ENCODE measurements around the gene CARHSP1.

CARHSP1 gene

DNA sequence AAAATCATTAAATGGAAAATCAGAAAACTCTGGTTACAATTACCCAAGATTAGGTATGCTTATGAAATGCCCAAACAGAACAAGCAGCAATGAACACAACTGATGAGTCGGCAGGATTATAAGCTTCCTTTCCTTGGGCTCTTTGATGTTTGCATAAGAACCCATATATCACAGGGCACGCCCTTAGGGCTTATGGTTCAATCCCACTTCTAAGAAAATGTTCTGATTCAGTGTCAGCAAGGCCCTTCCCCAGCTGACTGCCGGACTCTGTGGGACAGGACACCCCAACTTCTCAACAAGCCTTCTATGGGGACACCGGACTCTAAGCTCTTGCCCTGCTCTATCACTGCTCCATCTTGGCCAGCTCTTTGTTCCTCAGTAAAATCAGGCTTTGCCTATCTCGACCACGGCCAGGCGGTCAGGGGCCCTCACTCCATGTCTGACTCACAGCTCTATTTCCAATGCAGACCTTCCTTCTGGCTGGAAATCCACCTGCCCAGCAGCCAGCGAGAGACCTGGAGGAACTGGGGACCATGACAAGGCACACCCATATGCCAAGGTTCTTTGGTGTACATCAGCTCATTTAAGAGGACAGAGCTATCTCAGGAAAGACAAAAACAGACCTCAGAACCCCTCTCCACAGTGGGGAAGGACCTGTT, 40.1 kb upstream of the CARHSP1 start:
- TF ChIP-seq, protein P1, sequence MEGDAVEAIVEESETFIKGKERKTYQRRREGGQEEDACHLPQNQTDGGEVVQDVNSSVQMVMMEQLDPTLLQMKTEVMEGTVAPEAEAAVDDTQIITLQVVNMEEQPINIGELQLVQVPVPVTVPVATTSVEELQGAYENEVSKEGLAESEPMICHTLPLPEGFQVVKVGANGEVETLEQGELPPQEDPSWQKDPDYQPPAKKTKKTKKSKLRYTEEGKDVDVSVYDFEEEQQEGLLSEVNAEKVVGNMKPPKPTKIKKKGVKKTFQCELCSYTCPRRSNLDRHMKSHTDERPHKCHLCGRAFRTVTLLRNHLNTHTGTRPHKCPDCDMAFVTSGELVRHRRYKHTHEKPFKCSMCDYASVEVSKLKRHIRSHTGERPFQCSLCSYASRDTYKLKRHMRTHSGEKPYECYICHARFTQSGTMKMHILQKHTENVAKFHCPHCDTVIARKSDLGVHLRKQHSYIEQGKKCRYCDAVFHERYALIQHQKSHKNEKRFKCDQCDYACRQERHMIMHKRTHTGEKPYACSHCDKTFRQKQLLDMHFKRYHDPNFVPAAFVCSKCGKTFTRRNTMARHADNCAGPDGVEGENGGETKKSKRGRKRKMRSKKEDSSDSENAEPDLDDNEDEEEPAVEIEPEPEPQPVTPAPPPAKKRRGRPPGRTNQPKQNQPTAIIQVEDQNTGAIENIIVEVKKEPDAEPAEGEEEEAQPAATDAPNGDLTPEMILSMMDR (conservative IDR thresholded peaks at IDR 0.05; ENCODE audit: low read length) = no peak
- DNase-seq (ENCODE audit: low read depth) = no peak

DNA sequence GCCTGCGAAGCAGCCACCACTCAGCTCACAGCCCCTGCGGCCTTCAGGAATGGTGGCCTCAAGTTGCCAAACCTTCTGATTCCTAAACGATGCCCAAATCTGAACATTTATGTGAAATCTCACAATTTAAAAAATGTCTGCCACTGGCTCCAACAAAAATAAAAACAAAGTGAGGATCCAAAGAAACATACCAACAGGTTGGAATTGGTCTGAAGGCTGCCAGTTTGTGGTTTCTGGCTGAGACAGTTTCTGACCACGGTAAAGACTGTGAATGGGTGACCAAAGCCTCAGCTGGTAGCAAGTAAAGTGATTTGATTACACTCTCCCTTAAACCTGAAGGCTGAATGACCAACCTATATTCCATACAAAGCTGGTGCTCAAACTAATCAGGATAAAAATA, 38.3 kb upstream of the CARHSP1 start:
- TF ChIP-seq, protein P1 (conservative IDR thresholded peaks at IDR 0.05; ENCODE audit: low read length) = no peak
- peak; percentile 53 for DNase-seq (ENCODE audit: low read depth)
- no peak overlapping the region for H3K4me3 ChIP-seq (ENCODE audit: low read length)

More for the DNA sequence above, 40.1 kb upstream of the CARHSP1 start:
- H3K4me3 ChIP-seq (ENCODE audit: low read length) = no peak overlapping the region

DNA sequence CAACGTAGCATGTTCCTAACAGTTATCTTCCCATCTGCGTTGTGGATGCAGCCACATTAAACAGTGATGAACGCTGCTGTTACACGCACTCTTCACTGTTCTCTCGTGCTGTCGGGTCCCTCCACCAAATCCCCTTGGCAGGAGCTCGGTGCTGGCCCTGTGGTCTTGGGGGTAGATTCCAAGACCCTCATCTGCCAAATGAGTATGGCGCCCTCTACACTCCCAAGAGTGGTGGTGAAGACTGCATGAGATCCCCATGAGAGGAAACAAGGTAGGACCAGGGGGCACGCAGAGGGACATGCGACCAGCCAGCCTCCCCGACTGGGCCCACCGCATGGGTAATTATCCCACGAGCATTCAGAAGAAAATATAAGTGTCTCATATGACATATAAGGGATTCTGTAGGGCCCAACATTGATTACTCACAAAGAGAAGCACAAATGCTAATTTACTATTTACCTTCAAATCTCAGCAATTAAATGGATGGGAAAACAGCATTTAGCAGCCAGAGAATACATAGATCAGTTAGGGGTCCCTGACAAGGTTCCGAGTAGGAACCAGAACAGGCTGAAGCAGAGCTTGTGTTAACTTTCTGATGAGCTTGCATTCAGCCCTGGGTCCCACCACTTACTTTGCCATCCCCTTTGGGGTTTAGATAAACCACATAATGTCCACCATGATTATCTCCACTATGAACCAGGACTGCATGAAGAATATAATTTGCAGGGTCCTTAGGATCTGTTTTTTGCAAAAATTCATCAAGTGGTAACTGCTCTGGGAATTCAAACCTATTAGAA, 37.2 kb upstream of the CARHSP1 start:
- TF ChIP-seq, protein P1 (conservative IDR thresholded peaks at IDR 0.05; ENCODE audit: low read length) = peak; percentile 27
- no peak for DNase-seq (ENCODE audit: low read depth)
- H3K4me3 ChIP-seq (ENCODE audit: low read length) = no peak overlapping the region

DNA sequence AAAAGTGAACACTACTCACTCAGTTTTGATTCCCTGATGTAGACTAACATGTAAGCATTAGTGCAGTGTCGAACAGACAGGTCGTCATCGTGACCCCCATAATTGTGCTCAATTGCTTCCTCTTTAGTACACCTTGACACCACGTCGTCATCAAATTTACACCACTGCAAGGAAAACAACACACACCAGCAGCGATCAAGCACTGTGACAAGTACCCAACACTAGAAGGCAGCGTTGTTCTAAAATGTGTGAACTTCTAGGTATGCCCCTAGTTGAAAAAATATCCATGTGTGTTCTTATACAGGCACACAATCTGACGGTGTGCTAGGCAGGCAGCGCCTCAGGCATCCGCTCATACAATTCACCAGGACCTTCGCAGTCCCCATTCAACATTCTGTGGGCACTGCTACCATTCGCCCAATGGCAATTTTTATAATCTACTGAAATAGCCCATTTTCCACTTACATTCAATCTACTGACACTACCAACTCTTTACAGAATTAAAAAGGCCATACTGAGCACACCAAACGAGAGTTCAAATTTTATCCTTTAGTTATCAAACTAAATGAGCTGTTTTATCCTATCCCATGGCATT, 36.5 kb upstream of the CARHSP1 start:
- peak; percentile 42 for DNase-seq (ENCODE audit: low read depth)
- no peak overlapping the region for H3K4me3 ChIP-seq (ENCODE audit: low read length)
- TF ChIP-seq, protein P1 (conservative IDR thresholded peaks at IDR 0.05; ENCODE audit: low read length) = peak; percentile 62

DNA sequence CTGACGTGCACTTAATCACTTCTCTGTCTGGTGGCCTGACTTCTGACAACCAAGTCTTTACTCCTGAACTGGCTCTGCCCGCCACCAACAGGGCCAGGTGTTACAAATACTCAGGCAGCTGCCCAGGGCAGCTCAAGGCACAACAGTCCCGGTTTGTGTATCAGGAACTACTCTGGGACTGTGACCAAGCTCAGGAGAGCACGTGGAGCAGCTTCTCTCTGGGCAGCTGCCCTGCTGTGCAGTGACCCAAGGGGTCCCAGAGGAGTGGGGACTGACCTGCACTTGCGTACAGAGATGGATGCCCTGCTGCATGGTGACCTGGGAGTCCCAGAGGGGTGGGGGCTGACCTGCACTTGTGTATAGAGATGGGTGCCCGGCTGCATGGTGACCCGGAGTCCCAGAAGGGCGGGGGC, 35.2 kb upstream of the CARHSP1 start:
- H3K4me3 ChIP-seq (ENCODE audit: low read length) = no peak overlapping the region
- TF ChIP-seq, protein P1 (conservative IDR thresholded peaks at IDR 0.05; ENCODE audit: low read length) = no peak
- no peak for DNase-seq (ENCODE audit: low read depth)

DNA sequence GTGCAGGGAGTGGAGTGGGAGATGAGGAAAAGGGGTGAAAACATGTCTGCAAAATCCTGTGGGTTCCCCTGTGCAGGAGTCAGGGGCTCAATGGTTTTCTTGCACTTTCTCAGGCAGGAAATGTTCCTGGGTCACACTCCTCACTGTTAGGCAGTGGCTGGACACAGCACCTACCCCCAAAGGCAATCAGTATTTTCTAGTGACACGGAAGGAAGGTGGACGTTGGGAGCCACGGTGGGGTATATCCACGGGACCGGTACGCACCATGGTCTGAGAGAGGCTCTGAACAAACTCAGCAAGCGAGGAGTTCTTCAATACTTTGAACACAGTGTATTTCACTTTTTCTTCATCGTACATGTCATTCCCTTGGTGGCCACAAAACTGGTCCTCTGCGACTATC, 34.2 kb upstream of the CARHSP1 start:
- H3K4me3 ChIP-seq (ENCODE audit: low read length) = no peak overlapping the region
- no peak for DNase-seq (ENCODE audit: low read depth)
- TF ChIP-seq, protein P1 (conservative IDR thresholded peaks at IDR 0.05; ENCODE audit: low read length) = no peak
